Pons (tissue), 1 donor: ENCODE results near the gene LACTBL1.
"Not testable (repeated sequence)": the region's sequence is repeated elsewhere in the genome, so short reads cannot be mapped to it uniquely, and the experiment has no call there.

Experiments used
- DNase-seq: peaks from one replicate; pipeline ENCODE4 v3.0.0-alpha.2; 2016; ENCODE audit warnings: low spot score

The LACTBL1 gene

GRCh38 chr1:22976461-22977243 lies 4.0 kb upstream of the LACTBL1 start:
- DNase-seq, result peak; percentile 69

- DNase-seq, result no peak
Observed at GRCh38 chr1:22976127-22976460, 3.4 kb upstream of the LACTBL1 start.

DNA sequence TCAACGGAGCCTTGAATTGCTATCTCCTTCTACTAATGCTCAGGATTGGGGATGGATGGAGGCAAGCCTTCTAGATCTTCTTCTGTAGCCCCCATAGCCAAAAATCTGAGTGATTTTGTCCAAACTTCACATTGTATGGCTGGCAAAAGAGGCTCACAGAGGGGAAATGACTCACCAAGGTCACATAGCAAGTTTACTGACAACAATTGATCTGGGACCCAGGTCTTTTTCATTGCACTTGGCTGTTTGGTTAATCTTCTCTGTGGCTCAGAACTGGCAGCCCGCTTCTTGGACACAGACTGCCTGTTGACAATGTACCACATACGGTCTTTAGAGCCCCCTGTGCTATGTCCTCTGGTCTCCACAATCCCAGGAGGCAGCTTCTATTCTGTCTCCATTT lies 3.0 kb upstream of the LACTBL1 start:
- DNase-seq, result no peak

GRCh38 chr1:22971611-22972405 lies 858 bp downstream of the LACTBL1 start:
- no peak for DNase-seq

GRCh38 chr1:22971161-22971560 lies 1.5 kb downstream of the LACTBL1 start:
- no peak for DNase-seq

GRCh38 chr1:22970096-22970495 lies 2.6 kb downstream of the LACTBL1 start:
- DNase-seq, result no peak

DNA sequence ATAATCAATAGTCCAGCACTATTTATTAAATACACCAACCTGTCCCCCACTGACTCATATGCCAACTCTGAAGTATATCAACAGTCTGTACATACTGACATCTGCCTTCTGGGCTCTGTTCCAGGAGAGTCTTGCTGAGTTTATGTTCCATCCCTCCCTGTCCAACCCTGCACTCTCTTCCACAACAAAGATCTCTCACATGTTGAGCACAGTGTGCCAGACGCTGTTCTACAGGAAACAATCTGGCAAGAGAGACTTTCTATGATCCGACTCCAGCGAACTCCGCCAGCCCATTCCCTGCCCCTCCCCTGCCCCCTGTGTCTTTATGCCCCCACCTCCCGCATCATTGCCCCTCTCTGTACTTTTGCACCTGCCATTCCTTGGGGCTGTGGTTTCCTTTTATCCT lies 3.4 kb downstream of the LACTBL1 start:
- peak; percentile 35 for DNase-seq

GRCh38 chr1:22967833-22968232 lies 4.8 kb downstream of the LACTBL1 start:
- no peak for DNase-seq

DNA sequence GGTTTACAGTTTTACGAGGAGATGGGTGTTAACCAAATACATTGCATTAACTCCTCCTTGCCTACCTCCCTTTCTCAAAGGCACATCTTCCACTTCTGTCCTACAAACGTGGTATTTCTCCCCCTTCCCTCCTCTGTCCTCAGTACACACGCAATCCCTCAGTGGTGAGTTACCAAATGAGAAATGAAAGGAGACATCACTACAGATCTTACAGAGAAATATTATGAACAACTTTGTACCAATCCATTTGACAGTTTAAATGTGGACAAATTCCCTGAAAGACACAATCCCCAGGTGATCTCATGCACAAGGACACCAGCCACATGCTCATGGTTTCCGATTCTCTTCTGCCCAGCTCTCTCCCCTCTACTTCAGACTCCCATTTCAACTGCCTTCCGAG lies 6.4 kb downstream of the LACTBL1 start:
- DNase-seq, result no peak

GRCh38 chr1:22963044-22963677 lies 9.5 kb downstream of the LACTBL1 start:
- no peak for DNase-seq

DNA sequence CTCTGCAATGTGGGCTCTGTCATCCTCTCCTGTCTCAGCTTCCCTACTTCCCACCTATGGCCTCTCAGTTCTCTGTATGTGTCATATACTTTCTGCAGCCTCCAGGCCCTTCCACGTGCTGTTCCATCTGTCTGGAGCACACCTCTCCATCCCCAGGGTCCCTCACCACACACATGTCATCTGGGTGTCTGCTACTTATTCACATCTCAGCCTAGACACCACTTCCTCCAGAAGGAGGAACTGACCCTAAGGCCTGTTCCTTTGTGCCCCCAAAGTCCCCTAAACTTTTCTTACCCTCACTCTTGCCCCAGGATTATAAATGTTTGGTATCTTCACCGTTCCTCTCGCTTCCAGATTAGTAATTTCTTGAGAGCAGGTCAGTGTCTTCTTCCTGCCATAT lies 10.1 kb downstream of the LACTBL1 start:
- DNase-seq, result no peak

DNA sequence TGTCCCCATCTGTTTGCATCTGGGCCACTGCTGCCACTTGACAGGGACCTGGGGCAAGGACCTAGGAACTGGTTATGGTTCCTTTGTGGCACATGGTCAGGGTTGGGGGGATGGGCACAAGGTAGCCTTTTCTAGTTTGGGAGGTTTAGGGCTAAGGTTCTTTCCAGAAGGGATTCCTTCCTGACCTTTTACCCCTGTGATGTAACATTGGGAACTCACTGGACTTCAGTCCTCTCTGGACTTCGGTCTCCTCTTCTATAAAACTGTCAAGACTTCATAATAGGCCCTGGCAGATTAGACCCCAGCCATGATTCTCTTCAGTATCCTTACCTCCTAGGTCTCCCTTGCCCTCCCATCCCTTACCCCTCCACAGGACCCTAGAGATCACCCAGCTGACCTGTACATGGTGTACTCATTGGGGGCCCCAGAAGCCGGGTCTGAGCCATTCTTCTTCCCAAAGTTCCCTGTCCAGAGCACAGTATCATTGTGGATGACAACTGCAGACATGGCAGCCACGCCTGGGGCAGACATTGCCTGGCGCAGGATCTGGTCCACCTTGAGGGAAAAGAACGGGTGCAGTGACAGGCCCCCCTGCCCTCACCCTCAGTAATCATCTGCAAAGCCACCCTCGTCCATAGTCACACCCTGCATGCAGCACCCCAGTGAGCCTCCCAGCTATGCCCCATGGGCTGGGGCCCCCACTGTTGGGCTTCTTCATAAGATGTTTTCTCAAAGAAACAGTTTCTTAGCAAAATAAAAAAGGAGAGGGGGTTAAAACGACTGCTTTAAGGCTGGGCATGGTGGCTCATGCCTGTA lies 12.9 kb downstream of the LACTBL1 start:
- no peak for DNase-seq

GRCh38 chr1:22958556-22958955 lies 14.1 kb downstream of the LACTBL1 start:
- no peak for DNase-seq

- no peak for DNase-seq
Observed at GRCh38 chr1:22957066-22957465, 15.6 kb downstream of the LACTBL1 start.

DNA sequence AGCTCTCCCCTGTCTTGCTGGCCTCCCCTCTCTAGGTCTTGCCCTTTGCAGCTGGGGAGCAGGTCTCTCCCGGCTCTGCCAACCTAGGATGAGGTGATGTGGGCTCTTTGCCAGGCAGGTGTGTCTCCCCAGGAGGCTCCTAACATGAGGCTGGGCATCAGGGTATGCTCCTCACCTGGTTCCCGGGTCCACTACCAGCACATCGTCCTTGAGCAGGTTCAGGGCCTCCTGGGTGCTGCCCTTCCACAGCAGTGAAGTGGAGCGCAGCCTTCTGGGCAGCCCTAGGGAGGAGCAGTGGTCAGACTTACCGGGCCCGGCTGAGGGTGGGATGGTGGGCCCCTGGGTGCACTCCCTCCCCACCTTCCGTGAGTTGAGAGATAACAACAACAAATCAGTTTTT lies 17.5 kb downstream of the LACTBL1 start:
- no peak for DNase-seq

DNA sequence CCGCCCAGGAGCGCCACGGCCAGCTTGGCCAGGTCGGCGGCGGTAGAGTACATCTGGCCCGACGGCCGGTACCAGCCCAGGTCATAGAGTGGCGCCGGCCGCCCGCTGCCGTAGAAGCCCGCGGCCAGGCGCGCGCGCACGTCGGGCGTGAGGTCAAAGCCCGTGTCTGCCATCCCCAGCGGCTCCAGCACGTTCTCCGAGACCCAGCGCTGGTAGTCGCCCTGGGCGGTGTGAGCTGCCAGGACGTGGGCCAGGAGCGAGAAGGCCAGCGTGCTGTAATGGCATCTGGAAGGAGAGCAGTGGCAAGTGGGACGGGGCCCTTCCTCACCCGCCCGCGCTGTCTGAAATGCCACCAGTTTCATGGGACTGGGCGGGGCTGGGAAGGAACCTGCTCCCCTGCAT lies 18.9 kb downstream of the LACTBL1 start:
- no peak for DNase-seq

- DNase-seq, result no peak
Observed at GRCh38 chr1:22953057-22953739, 19.5 kb downstream of the LACTBL1 start.

GRCh38 chr1:22952694-22953056 lies 20.0 kb downstream of the LACTBL1 start:
- no peak for DNase-seq

DNA sequence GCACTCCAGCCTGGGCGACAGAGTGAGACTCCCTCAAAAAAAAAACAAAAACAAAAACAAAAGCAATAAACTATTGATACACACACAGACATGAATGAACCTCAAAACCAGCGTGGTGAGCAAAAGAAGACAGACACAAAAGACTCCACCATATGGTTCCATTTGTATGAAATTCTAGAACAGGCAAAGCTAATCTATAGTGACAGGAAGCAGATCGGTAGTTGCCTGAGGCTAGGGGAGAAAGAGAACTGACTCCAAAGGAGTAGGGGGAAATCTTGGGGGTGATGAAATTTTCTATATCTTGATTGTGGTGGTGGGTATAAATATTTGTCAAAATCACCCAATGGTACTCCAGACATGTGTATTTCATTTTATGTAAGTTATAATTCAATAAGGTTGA lies 20.9 kb downstream of the LACTBL1 start:
- no peak for DNase-seq

DNA sequence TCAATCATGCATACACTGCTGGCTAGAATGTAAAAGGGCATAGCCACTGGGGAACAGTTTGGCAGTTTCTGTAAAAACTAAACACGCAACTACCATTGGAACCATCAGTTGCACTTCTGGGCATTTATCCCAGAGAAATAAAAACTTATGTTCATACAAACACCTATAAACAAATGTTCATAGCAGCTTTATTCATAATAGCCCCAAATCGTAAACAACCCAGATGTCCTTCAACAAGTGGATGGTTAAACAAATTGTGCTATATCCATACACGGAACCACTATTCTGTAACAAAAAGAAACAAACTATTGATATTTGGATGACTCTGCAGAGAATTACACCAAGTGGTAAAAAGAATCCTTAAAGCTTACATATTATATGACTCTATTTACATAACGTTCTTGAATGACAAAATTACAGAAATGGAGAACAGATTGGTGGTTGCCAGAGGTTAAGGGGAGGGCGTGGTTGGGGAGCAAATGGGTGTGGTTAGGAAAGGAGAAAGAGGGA lies 22.8 kb downstream of the LACTBL1 start:
- no peak for DNase-seq

DNA sequence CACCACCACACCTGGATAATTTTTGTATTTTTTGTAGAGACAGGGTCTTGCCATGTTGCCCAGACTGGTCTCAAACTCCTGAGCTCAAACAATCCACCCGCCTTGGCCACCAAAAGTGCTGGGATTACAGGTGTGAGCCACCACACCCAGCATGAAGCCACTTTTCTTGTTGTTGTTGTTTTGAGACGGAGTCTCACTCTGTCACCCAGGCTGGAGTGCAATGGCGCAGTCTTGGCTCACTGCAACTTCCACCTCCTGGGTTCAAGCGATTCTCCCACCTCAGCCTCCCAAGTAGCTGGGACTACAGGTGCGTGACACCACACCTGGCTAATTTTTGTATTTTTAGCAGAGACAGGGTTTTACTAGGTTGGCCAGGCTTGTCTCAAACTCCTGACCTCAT lies 27.5 kb downstream of the LACTBL1 start:
- DNase-seq, result not testable (repeated sequence)
